Measurements from ENCODE around the gene PLA2G7.
"Not testable (repeated sequence)": the region's sequence is repeated elsewhere in the genome, so short reads cannot be mapped to it uniquely, and the experiment has no call there.

The PLA2G7 gene

GRCh38 chr6:46734867-46735719 lies at the start of gene PLA2G7:
Gene PLA2G7, minus strand, starts transcription at chr6:46735375. Its CDS starts 12,484 bp downstream, at chr6:46722891.
- peak; percentile 17 for DNase-seq (ENCODE audit: low spot score)

- no peak for DNase-seq (ENCODE audit: low spot score)
Observed at GRCh38 chr6:46784535-46784934, 49.4 kb upstream of the PLA2G7 start.

GRCh38 chr6:46781478-46782378 lies 46.6 kb upstream of the PLA2G7 start:
- DNase-seq (ENCODE audit: low spot score) = peak; percentile 21

- no peak for DNase-seq (ENCODE audit: low spot score)
Observed at GRCh38 chr6:46777476-46778346, 42.5 kb upstream of the PLA2G7 start.

DNA sequence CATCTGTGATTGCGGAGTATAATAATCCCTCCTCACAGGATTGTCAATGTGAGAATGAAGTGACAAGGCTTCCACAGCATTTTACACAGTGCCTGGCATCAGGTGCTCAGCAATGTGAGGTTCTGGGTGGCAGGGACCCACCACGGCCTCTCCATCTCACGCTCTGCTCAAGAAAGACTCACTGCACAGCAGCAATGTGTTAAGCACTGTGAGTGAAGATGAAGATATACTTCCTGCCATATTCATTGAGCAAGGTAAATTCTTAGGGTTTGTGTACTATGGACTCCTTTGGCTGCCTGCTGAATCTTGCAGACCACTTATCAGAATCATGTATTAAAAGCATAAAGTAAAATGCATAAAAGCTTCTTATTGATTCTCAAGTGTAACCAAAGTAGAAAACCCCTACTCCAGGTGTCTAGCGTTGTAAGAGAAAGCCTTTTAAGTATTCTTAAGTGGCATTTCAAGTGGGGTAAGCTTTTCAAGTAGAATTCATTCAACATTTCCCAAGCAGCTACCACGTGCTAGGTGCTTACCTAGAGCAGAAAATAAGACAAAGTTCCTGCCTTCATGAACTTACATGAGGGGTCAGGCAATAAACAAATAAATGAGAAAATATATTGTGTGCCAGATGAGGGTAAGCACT lies 41.0 kb upstream of the PLA2G7 start:
- no peak for DNase-seq (ENCODE audit: low spot score)

GRCh38 chr6:46774736-46775135 lies 39.6 kb upstream of the PLA2G7 start:
- not testable (repeated sequence) for DNase-seq (ENCODE audit: low spot score)

DNA sequence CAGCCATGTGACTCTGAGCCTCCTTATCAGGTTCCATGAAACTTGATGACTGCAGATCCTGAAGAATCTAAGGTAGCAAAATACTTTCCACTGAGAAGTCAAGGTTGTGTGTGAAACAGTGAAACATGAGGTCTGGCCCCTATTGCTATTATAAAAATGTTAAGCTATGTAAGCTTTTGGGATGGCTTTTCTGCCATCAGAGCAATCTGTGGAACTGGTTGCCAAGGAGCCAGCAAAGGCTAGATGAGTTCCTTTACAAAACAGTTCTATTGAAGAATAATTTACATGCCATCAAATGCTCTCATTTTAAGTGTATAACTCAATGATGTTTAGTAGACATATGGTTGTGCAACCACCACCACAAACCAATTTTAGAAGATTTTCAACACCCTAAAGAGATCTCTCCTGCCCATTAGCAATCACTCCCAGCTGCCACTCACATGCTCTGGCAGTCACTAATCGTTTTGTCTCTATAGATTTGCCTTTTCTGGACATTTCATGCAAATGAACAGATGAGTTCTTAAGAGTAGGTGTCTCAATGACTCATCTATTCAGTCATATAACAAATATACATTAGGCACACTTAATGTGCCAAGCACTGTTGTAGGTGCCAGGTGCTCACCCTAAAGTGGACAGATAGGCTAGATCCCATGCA lies 38.2 kb upstream of the PLA2G7 start:
- DNase-seq (ENCODE audit: low spot score) = no peak

GRCh38 chr6:46772762-46773161 lies 37.6 kb upstream of the PLA2G7 start:
- DNase-seq (ENCODE audit: low spot score) = no peak

DNA sequence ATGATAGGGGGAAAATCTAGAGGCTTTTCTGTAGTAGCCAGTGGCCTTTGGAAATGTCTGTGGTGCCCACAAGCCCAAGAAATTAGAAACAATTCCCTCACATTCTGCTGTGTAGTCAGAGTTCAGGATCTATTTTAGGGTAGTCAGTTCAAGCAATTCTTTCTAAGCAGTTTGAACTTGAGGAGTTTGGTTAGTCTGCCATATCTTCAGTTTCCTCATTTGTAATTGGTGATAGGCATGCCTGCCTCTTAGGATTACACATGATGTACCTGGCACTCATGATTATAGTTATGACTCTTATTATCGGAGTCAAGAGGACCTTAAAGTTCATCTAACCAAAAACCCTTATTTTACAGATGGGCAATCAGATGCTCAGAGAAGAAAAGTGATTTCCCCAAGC lies 36.8 kb upstream of the PLA2G7 start:
- DNase-seq (ENCODE audit: low spot score) = no peak

- no peak for DNase-seq (ENCODE audit: low spot score)
Observed at GRCh38 chr6:46764961-46765360, 29.8 kb upstream of the PLA2G7 start.

GRCh38 chr6:46764280-46764679 lies 29.1 kb upstream of the PLA2G7 start:
- DNase-seq (ENCODE audit: low spot score) = not testable (repeated sequence)

DNA sequence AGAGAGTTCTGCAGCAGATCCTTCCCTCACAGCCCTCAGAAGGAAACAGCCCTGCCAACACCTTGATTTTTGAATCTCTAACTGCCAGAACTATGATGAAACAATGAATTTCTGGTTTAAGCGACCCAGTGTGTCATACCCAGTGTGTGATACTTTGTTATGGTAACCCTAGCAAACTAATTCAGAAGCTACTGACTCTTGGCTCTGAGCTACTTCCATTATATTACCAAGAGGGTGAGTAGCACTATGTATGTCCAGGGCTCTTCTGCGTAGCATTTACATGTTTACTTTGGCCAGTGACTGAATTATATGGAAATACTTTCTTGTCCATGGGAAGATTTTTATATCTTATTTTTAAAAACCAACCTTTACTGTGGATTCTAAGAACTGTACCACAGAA lies 28.3 kb upstream of the PLA2G7 start:
- no peak for DNase-seq (ENCODE audit: low spot score)

DNA sequence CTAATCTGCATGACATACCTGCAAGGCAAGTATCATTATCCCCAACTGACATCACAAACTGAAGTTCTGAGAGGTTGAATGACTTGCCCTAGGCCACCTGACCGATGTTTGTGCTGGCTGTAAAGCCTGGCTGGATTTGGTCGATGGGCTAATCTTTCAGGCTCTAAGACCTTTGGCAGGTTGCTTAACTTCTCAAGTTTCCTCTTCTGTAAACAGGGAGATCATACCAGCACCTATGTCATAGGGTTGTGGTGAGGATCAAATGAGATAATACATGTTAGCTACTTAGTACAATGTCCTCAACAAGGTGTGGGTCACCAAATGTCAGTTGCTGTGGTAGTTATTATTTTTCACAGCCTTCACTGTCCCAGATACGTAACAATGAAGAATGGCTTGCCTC lies 25.8 kb upstream of the PLA2G7 start:
- DNase-seq (ENCODE audit: low spot score) = no peak

- DNase-seq (ENCODE audit: low spot score) = no peak
Observed at GRCh38 chr6:46758960-46759753, 24.0 kb upstream of the PLA2G7 start.

DNA sequence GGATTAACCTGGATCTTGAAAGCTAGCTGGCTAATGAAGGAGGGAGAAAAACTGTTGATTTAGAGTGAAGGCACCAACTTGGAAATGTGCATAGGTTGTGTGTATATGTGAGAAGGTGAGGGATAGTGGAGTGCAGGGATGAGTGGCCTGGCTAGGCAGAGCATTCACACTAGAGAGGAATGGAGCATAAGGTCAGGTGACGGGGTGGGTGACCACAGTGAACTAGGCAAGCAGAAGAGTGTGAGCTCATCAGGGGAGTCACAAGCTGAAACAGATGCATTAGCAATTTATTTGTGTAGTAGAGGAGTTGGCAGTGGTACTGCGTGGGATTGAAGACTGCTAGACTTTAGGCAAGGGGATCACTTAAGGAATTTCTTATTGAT lies 22.0 kb upstream of the PLA2G7 start:
- no peak for DNase-seq (ENCODE audit: low spot score)

DNA sequence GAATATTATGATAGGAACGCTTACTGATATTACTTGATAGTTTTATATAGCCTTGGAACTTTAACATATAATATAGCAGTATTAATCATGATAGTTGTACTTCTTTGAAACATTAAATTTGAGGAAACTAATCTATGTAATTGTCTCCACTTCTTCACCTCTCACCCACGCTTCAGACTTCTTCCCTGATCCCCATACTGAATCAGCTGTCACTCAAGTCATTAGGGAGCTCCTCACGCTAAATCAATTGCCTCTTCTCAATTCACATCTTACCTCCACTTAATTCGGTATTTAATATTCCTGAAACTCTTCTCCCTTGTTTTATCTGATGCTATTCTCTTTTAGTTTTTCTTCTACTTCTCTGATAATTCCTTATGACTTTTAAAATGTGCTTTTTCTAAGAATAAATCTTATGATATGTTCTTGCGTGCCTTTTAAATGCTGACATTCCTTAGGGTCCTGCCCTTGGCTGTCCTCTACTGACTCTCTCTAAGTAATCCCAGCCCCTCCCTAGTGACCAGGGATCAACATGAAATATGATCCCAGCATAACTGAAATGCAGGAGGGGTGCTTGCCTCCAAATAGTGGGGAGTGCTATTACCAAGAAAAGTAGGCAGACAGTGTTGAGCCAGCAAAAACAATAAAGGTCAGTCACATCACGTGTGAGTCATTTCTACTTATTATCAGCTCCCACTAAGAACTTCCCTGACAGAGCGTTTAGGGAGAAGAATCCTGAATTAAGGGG lies 21.5 kb upstream of the PLA2G7 start:
- DNase-seq (ENCODE audit: low spot score) = no peak

- no peak for DNase-seq (ENCODE audit: low spot score)
Observed at GRCh38 chr6:46755865-46756264, 20.7 kb upstream of the PLA2G7 start.

GRCh38 chr6:46751658-46752057 lies 16.5 kb upstream of the PLA2G7 start:
- DNase-seq (ENCODE audit: low spot score) = no peak

DNA sequence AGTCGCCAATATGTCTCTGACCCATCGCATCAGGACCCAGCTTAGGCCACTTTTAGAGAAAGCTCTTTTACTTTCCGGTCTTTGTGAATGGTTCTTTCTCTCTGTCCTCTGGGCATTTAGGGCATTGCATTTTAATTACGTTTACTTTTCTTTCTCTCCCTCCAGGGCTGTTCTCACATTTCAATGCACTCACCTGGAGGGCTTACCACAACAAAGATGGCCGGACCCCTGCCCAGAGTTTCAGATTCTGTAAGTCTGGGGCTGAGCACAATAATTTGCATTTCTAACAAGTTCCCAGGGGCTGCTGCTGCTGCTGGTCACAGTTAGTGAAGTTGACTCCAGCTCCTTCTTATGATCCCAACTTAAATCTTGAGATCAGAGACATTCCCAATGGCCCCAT lies 14.6 kb upstream of the PLA2G7 start:
- DNase-seq (ENCODE audit: low spot score) = no peak
